Mucosa of gallbladder (tissue), 1 donor: ENCODE data around the gene FSTL4. TPM values are rescaled to one million over a fixed set of nuclear protein-coding genes. Genes with fewer than 3 reads are reported as not detected.

Experiments
- DNase-seq: peaks from one replicate; pipeline ENCODE4 v3.0.0-alpha.2; 2020; ENCODE audit warnings: low spot score
- total RNA-seq: library from RNA; stranded (reverse); gene quantifications from one replicate; pipeline ENCODE4 v1.2.1, GENCODE V29; 2021
- donor health status: DM: no; HTN: no; CAD: no.

The FSTL4 gene
- total RNA-seq, 1 donor from 2014 or later: 0.58 TPM

- DNase-seq: no peak
These were observed 270.2 kb downstream of the FSTL4 start for GRCh38 chr5:133341915-133342710.

- DNase-seq: no peak
These were observed 271.0 kb downstream of the FSTL4 start for GRCh38 chr5:133341296-133341695.

DNA sequence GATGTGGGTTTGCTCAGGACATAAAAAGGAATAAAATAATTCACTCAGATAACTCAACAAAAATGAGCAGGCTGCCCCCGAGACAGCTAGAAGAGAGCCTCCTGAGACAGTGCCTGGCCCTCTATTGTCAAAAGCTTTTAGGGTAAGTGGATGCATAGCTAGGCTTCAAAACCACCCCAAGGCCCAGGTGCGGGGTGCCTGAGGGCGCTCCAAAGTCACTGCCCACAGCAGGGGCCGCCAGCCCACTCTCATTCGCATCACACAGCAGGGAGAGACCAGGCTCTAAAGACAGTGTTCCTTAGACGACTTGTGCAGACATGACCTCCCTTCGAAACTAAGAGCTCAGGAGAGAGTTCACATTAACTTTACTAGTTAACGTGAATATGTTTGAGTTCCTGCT is 271.5 kb downstream of the FSTL4 start:
- no peak for DNase-seq

GRCh38 chr5:133340002-133340755 is 272.2 kb downstream of the FSTL4 start:
- DNase-seq: no peak

DNA sequence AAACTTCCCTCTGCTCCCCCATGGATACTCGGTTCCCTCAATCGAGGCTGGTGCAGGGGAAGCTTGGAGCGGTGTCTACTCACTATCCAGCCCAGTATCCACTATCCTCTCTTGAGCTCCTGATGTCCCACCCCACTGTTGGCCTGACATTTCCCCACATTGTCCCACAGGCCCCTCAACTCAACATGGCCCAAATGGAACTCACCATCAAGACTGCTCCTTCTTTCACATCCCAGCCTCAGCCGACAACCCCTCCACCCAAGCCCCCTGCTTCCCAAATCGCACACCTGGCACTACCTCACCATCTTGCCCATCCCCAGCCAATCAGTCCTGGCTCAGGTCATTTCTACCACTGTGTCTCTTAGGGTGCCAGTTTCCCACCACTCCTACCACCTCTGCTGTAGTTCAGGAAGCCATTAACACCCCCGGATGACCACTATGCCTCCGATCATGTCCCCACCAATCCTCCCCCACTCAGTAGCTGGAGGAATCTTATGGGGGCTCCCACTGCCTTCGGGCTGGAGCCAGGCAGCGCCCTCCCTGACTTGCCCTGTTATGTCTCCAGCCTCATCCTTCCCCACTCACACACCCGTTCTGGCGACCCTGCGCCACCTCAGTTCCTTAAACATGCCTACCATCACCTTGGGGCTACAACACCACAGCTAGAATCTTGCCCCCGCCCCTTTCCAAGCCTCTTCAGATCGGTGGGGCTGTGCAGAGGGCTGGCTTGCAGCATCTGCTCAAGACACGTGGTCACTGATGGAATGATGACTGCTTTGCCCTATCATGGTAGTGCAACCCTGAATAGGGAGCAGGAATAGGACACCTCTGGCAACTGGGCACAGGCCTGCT is 273.6 kb downstream of the FSTL4 start:
- DNase-seq: no peak

GRCh38 chr5:133337795-133338445 is 274.4 kb downstream of the FSTL4 start:
- DNase-seq: no peak

DNA sequence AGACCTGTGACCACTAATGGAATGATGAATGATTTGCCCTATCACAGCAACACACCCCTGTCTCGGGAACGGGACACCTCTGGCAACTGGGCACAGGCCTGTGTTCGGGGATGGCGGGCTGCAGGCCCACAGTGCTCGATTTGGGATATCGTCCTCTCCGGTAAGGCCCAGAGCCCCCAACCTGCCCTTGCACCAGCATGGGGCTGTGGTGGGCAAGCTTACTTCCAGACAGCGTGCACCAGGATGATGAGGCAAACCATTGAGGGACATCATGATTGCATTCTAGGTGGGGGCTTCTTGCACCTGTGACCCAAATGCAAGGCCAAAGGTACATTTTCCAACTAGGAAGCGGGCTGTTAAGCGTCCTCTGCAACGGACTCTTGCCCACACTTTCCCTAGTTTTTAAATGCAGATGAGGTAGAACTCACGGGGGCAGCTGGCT is 275.4 kb downstream of the FSTL4 start:
- DNase-seq: no peak

GRCh38 chr5:133336121-133336968 is 276.0 kb downstream of the FSTL4 start:
- DNase-seq: no peak

- DNase-seq: no peak
These were observed 277.3 kb downstream of the FSTL4 start for GRCh38 chr5:133334796-133335639.

DNA sequence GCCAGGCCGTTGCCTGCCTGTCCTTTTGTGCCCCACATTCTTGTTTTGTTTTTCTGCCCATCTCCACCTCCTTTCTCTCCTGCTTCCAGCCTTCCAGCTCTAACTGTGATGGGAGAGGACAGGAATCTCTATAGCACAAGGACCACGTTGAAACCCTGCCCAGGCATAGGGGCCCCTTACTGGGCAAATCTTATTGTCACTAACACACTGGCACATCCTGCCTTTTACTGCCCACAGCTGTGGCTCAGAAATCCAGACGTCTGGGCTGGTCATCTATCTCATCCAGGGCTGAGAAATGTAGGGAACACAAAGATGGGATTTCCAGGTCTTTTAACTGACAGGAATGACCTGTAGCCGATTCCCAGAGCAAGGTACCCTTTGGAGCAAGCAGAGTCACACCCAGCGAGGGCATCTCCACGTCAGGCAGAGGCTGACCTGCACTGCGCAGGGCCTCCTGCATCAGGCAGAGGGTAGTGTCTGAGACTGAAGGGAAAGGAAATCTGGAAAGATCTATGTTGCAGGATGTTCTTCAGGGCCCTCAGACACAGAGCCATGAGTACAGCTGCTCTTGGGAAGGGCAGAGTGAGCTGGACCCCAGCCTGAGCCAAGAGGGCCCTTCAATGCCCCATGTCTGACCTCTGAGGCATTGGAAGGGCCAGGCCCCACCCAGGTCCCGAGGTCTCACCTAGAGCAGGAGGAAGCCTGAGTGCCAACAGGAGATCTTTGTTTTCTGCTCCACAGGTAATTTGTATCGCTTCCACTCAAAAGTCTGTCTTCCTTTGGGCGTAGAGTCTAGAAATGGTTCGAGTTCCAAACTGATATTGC is 278.8 kb downstream of the FSTL4 start:
- DNase-seq: no peak

DNA sequence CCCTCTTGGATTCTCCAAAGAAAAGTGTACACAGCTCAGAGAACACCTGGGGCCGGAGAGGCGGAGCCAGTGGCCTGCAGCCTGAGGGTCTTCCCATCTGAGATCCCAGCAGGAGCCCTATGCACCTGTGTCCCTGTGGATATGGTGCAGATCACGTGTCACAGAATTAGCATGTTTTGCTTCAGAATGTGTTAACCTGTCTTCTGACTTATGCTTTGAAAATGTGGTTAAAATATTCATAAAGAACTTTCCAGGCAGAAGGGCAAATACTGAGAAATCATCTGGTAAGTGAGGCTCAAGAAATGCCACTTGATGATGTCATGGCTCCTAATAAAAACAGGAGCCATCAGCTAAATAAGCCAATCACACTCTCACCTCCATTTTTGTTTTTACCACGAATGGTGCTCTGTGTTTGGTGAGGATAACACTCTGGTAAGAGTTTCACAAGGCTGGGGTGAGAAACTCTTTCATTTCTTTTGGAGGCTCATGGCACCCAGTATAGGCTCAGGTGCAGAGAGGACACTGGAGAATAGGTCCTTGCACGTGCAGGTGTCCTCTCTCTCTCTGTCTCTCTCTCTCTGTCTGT is 279.8 kb downstream of the FSTL4 start:
- no peak for DNase-seq

GRCh38 chr5:133331941-133332340 is 280.4 kb downstream of the FSTL4 start:
- DNase-seq: no peak

- DNase-seq: no peak
These were observed 281.4 kb downstream of the FSTL4 start for GRCh38 chr5:133330956-133331355.

DNA sequence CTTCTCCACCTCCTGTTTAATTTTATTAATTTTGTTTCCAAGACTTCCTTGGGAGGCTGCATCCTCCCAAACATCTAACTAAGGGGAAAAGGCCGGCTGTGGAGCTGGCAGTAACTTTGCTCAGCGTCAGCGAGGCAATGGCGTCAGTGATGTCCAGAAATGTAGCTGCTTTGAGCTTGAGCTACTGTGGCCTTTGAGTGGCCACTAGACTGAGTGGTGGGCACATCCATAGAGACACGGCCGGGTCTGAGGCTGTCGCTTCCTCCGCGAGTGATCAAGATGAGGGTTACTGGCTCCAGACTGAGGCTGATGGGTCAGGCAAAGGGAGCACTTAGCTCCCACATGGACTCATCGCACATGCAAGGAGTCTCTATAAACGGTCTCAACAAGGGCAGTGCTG is 283.5 kb downstream of the FSTL4 start:
- DNase-seq: no peak

DNA sequence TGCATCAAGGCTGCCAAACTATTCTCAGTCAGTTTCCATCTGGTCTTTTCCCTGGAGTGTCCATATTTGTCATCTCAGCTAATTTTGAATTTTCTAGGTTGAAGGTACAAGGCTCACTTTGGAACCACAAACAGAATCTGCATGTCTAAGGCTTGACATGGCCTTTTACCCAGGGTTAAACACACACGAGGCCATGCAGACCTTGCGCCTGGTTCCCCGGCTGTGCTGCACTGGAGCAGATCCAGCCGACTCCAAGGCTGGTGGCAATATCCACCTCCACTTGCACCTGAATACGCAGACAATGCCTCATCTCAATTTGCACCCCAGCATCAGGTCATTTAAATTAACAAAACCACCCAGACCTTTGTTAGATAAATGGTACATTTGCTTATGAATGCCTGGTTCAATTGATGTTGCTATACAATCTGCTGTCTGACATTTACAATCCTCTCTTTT is 284.4 kb downstream of the FSTL4 start:
- no peak for DNase-seq

DNA sequence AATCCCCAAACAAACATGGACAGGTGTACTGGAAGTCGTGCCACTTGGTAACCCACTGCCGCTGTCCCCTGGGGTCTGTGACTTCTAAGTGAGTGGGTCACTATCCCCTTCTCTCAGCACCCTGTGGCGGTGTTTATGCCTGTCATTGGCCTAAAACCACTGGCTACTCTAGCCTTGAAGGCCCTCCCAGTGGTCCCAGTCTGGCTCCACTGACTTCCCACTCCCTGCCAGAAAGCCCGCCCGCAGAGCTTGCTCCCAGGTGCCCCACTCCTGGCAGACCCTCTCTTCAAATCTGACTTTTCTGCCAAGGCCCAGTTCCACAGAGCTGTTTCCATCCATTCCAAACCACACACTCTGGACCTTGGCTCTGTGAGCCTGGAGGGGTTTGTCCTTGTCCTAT is 286.0 kb downstream of the FSTL4 start:
- no peak for DNase-seq

GRCh38 chr5:133325864-133326263 is 286.5 kb downstream of the FSTL4 start:
- no peak for DNase-seq

DNA sequence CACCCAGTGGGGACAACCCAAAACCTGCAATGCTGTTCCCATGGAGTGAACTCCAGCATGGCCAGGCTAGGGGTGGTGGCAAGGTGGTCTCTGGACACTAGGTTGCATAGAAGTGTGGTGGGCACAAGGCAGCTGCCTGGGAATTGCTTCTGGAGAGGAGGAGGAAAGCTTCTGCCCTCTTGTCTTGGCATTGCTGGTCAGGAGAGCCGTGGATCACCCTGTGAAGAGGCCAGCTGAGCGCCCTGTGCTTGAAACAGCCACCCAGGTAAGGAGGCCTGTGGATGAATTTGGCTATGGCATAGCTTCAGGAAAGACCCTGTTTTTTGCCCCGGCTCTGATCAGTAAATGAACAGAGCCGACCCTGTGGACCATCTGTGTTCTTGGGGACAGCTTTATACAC is 287.4 kb downstream of the FSTL4 start:
- DNase-seq: no peak
